Endometrial microvascular endothelial cells (primary cell): ENCODE results near the gene ADGB. TPM values are rescaled to one million over a fixed set of nuclear protein-coding genes. Genes with fewer than 3 reads are reported as not detected.

Experiments used
- in situ Hi-C: cut with HindIII; loops from 2 replicates; pipeline ENCODE4 v1.10.0; 2017; ENCODE audit warnings: low sequenced_read_pairs, low pct_unique_long_range_greater_than_20kb; ENCODE audit errors: inconsistent ontology term
- total RNA-seq: library from RNA; depleted of rRNA; stranded (reverse); fragments of >200 nt; gene quantifications from one replicate; pipeline ENCODE4 v1.2.3, GENCODE V29; 2015; ENCODE audit errors: inconsistent ontology term

ADGB gene
- total RNA-seq, 1 donor from 2014 or later = not detected

- in situ Hi-C loops = no loop called here
Measured at GRCh38 chr6:146613947-146614346, 15.2 kb downstream of the ADGB start.

- in situ Hi-C loops = no loop called here
Measured at GRCh38 chr6:146620655-146621054, 21.9 kb downstream of the ADGB start.

GRCh38 chr6:146628350-146628749, 29.6 kb downstream of the ADGB start:
- in situ Hi-C loops = no loop called here

- in situ Hi-C loops = no loop called here
Measured at GRCh38 chr6:146634022-146634421, 35.2 kb downstream of the ADGB start.

GRCh38 chr6:146635165-146635564, 36.4 kb downstream of the ADGB start:
- in situ Hi-C loops = no loop called here

- in situ Hi-C loops = no loop called here
Measured at GRCh38 chr6:146636481-146636880, 37.7 kb downstream of the ADGB start.

GRCh38 chr6:146642921-146643320, 44.1 kb downstream of the ADGB start:
- in situ Hi-C loops = no loop called here

- in situ Hi-C loops = no loop called here
Measured at GRCh38 chr6:146650799-146651481, 52.2 kb downstream of the ADGB start.

- in situ Hi-C loops = no loop called here
Measured at GRCh38 chr6:146651482-146651863, 52.7 kb downstream of the ADGB start.

GRCh38 chr6:146657432-146657831, 58.7 kb downstream of the ADGB start:
- in situ Hi-C loops = no loop called here

- in situ Hi-C loops = no loop called here
Measured at GRCh38 chr6:146664871-146665360, 66.1 kb downstream of the ADGB start.

- in situ Hi-C loops = no loop called here
Measured at GRCh38 chr6:146666909-146667308, 68.1 kb downstream of the ADGB start.

GRCh38 chr6:146670161-146670560, 71.4 kb downstream of the ADGB start:
- in situ Hi-C loops = no loop called here

- in situ Hi-C loops = no loop called here
Measured at GRCh38 chr6:146673069-146673468, 74.3 kb downstream of the ADGB start.

GRCh38 chr6:146679386-146679785, 80.6 kb downstream of the ADGB start:
- in situ Hi-C loops = no loop called here

- in situ Hi-C loops = no loop called here
Measured at GRCh38 chr6:146682919-146683318, 84.1 kb downstream of the ADGB start.

GRCh38 chr6:146689806-146690205, 91.0 kb downstream of the ADGB start:
- in situ Hi-C loops = no loop called here

GRCh38 chr6:146693342-146693741, 94.6 kb downstream of the ADGB start:
- in situ Hi-C loops = no loop called here

GRCh38 chr6:146697921-146698320, 99.1 kb downstream of the ADGB start:
- in situ Hi-C loops = no loop called here

- in situ Hi-C loops = no loop called here
Measured at GRCh38 chr6:146700078-146700686, 101.4 kb downstream of the ADGB start.

GRCh38 chr6:146701632-146702031, 102.9 kb downstream of the ADGB start:
- in situ Hi-C loops = no loop called here
